NCI-H446 (cell line): Measurements from ENCODE around the gene DTX1.
"Not testable (repeated sequence)": the region's sequence is repeated elsewhere in the genome, so short reads cannot be mapped to it uniquely, and the experiment has no call there.

Source experiments
- DNase-seq, 2 experiments: peaks; one replicate each; lab custom pipeline; 2025; lab: John Stamatoyannopoulos, UW

The DTX1 gene

GRCh38 chr12:113115455-113116126, 59.1 kb downstream of the DTX1 start:
- DNase-seq, result no peak

- no peak for DNase-seq
Measured at GRCh38 chr12:113116875-113117274, 60.3 kb downstream of the DTX1 start.

GRCh38 chr12:113117684-113118083, 61.2 kb downstream of the DTX1 start:
- DNase-seq, result not testable (repeated sequence)

- no peak for DNase-seq
Measured at GRCh38 chr12:113118142-113118541, 61.6 kb downstream of the DTX1 start.

GRCh38 chr12:113119980-113120669, 63.6 kb downstream of the DTX1 start:
- DNase-seq, result no peak

- no peak for DNase-seq
Measured at GRCh38 chr12:113120670-113121370, 64.3 kb downstream of the DTX1 start.

- DNase-seq, result no peak
Measured at GRCh38 chr12:113127791-113128199, 71.3 kb downstream of the DTX1 start.

- no peak for DNase-seq
Measured at GRCh38 chr12:113128802-113129663, 72.5 kb downstream of the DTX1 start.

- DNase-seq, result no peak
Measured at GRCh38 chr12:113129664-113130456, 73.3 kb downstream of the DTX1 start.

GRCh38 chr12:113130457-113131135, 74.1 kb downstream of the DTX1 start:
- DNase-seq, result no peak

GRCh38 chr12:113131556-113131955, 75.0 kb downstream of the DTX1 start:
- DNase-seq, result no peak

GRCh38 chr12:113133036-113133435, 76.5 kb downstream of the DTX1 start:
- no peak for DNase-seq

GRCh38 chr12:113133666-113134065, 77.1 kb downstream of the DTX1 start:
- no peak for DNase-seq

GRCh38 chr12:113134071-113134470, 77.5 kb downstream of the DTX1 start:
- no peak for DNase-seq

GRCh38 chr12:113134521-113134951, 78.0 kb downstream of the DTX1 start:
- DNase-seq, result no peak

GRCh38 chr12:113135178-113136127, 78.9 kb downstream of the DTX1 start, which contains the start of gene RASAL1:
TSS of gene RASAL1 (minus strand) at chr12:113135761. CDS start at chr12:113135462, 299 bp downstream.
- peak in 1 of 2 experiments; percentile 24 for DNase-seq

- no peak for DNase-seq
Measured at GRCh38 chr12:113136128-113136989, 79.8 kb downstream of the DTX1 start.

GRCh38 chr12:113136990-113137511, 80.5 kb downstream of the DTX1 start:
- DNase-seq, result no peak
